Smooth muscle cell (in vitro differentiated cells): ENCODE measurements around the gene LAMB3. TPM values are rescaled to one million over a fixed set of nuclear protein-coding genes. Genes with fewer than 3 reads are reported as not detected.

Experiments
- DNase-seq: peaks from one replicate; lab custom pipeline; 2025; ENCODE audit not compliant: unreplicated experiment; lab: John Stamatoyannopoulos, UW
- H2AFZ ChIP-seq: fragments of 200-600 bp; sonication (generic); 2 replicates; pipeline ENCODE4 v1.6.0; 2016; ENCODE audit warnings: antibody characterized with exemption, low read depth, mild to moderate bottlenecking
- H3F3A ChIP-seq: fragments of 200-600 bp; sonication (generic); 2 replicates; pipeline ENCODE4 v1.6.0; 2017; ENCODE audit warnings: antibody characterized with exemption, low read depth
- H3K27ac ChIP-seq: fragments of 200-600 bp; sonication (generic); 2 replicates; pipeline ENCODE4 v1.5.1; 2016; ENCODE audit warnings: low read depth, mild to moderate bottlenecking
- H3K27me3 ChIP-seq: fragments of 200-600 bp; sonication (generic); 2 replicates; pipeline ENCODE4 v1.6.1; 2016; ENCODE audit warnings: low read depth, mild to moderate bottlenecking
- H3K36me3 ChIP-seq: fragments of 200-600 bp; sonication (generic); 2 replicates; pipeline ENCODE4 v1.5.1; 2016; ENCODE audit warnings: low read depth
- H3K4me1 ChIP-seq: fragments of 200-600 bp; sonication (generic); 2 replicates; pipeline ENCODE4 v1.5.1; 2016; ENCODE audit warnings: low read depth
- H3K4me2 ChIP-seq: fragments of 200-600 bp; sonication (generic); 2 replicates; pipeline ENCODE4 v1.6.0; 2016; ENCODE audit warnings: mild to moderate bottlenecking
- H3K4me3 ChIP-seq: fragments of 200-600 bp; sonication (generic); 2 replicates; pipeline ENCODE4 v1.5.1; 2016; ENCODE audit warnings: mild to moderate bottlenecking
- H3K79me2 ChIP-seq: fragments of 200-600 bp; sonication (generic); 2 replicates; pipeline ENCODE4 v1.6.0; 2016; ENCODE audit warnings: low read depth, mild to moderate bottlenecking
- H3K9ac ChIP-seq: fragments of 200-600 bp; sonication (generic); 2 replicates; pipeline ENCODE4 v1.6.0; 2016; ENCODE audit warnings: low read depth
- H3K9me3 ChIP-seq: fragments of 200-600 bp; sonication (generic); replicated peaks from 2 replicates; pipeline ENCODE4 v1.5.1; 2016; ENCODE audit warnings: low read depth
- H4K20me1 ChIP-seq: fragments of 200-600 bp; sonication (generic); 2 replicates; pipeline ENCODE4 v1.6.0; 2016; ENCODE audit warnings: low read depth
- CTCF ChIP-seq: fragments of 200-600 bp; sonication (generic); IDR thresholded peaks from 2 replicates; pipeline ENCODE4 v1.5.1; 2017; ENCODE audit warnings: borderline replicate concordance, mild to moderate bottlenecking, antibody characterized with exemption; ENCODE audit not compliant: insufficient read depth, poor library complexity, severe bottlenecking
- WGBS: methylation state at CpG from one replicate; pipeline ENCODE4 v1.1.7; 2016; ENCODE audit warnings: low lambda C conversion rate; 5-methylcytosine and 5-hydroxymethylcytosine counted together
- polyA plus RNA-seq: library from polyadenylated mRNA; unstranded; fragments of >200 nt; fragmentation: Nextera tagmentation; extraction: Ambion mirVana; gene quantifications from 2 replicates; pipeline ENCODE4 v1.2.1, GENCODE V29; 2016
- total RNA-seq: library from RNA; depleted of rRNA; stranded (reverse); fragments of >200 nt; gene quantifications from 2 replicates; pipeline ENCODE4 v1.2.3, GENCODE V29; 2014

LAMB3 gene
- total and polyA plus RNA-seq, 2 experiments from 2014 or later = 17.0 to 24.0 TPM

- no peaks in the 10 kb centered on the region for H3K9me3 ChIP-seq
- no peak for TF ChIP-seq CTCF
- H3K27ac ChIP-seq = no peak overlapping the region
- H2AFZ ChIP-seq = no peak overlapping the region
- WGBS = 91% methylated on average over 9 of the region's 9 CpGs
- no peak overlapping the region for H3K4me3 ChIP-seq
- H3K4me2 ChIP-seq = no peak overlapping the region
- H3K4me1 ChIP-seq = no peaks in the 10 kb centered on the region
- peaks cover 8% of the 10 kb centered on the region for H3K27me3 ChIP-seq
- H3K79me2 ChIP-seq = no peaks in the 10 kb centered on the region
- no peaks in the 10 kb centered on the region for H3K36me3 ChIP-seq
- no peak for DNase-seq
- H3K9ac ChIP-seq = no peak overlapping the region
- no peaks in the 10 kb centered on the region for H4K20me1 ChIP-seq
- H3F3A ChIP-seq = no peaks in the 10 kb centered on the region
Measured at GRCh38 chr1:209609041-209609790, 43.0 kb downstream of the LAMB3 start.

GRCh38 chr1:209607795-209608178 is 44.4 kb downstream of the LAMB3 start:
- H3K36me3 ChIP-seq = no peaks in the 10 kb centered on the region
- no peak for DNase-seq
- H3K9me3 ChIP-seq = no peaks in the 10 kb centered on the region
- no peaks in the 10 kb centered on the region for H3F3A ChIP-seq
- peak overlapping the region; percentile 55 for H3K27ac ChIP-seq
- H3K4me1 ChIP-seq = no peaks in the 10 kb centered on the region
- no peak overlapping the region for H2AFZ ChIP-seq
- H4K20me1 ChIP-seq = no peaks in the 10 kb centered on the region
- no peak overlapping the region for H3K9ac ChIP-seq
- H3K79me2 ChIP-seq = no peaks in the 10 kb centered on the region
- H3K4me3 ChIP-seq = no peak overlapping the region
- TF ChIP-seq CTCF = no peak
- H3K4me2 ChIP-seq = no peak overlapping the region
- no peaks in the 10 kb centered on the region for H3K27me3 ChIP-seq
- 80% methylated on average over 8 of the region's 8 CpGs for WGBS

GRCh38 chr1:209607102-209607794 is 45.0 kb downstream of the LAMB3 start:
- Histone ChIP-seq H3K79me2 (no peaks in the 10 kb centered on the region), H3K4me2 (no peak overlapping the region), H3K9me3 (no peaks in the 10 kb centered on the region), H4K20me1 (no peaks in the 10 kb centered on the region), H3K9ac (no peak overlapping the region), H3K4me3 (no peak overlapping the region), H2AFZ (no peak overlapping the region), H3K27me3 (no peaks in the 10 kb centered on the region), H3K4me1 (no peaks in the 10 kb centered on the region), H3K36me3 (no peaks in the 10 kb centered on the region), H3K27ac (peak overlapping the region; percentile 55), H3F3A (no peaks in the 10 kb centered on the region)
- no peak for TF ChIP-seq CTCF
- DNase-seq = no peak
- WGBS = 72% methylated on average over 1 of the region's 1 CpG

GRCh38 chr1:209603877-209604276 is 48.3 kb downstream of the LAMB3 start:
- peaks cover 21% of the 10 kb centered on the region for H3K27me3 ChIP-seq
- no peaks in the 10 kb centered on the region for H3K79me2 ChIP-seq
- H3K4me2 ChIP-seq = no peak overlapping the region
- WGBS = 92% methylated on average over 5 of the region's 5 CpGs
- H3K36me3 ChIP-seq = no peaks in the 10 kb centered on the region
- no peak overlapping the region for H2AFZ ChIP-seq
- H3F3A ChIP-seq = no peaks in the 10 kb centered on the region
- H3K4me1 ChIP-seq = no peaks in the 10 kb centered on the region
- no peak for TF ChIP-seq CTCF
- H3K9me3 ChIP-seq = no peaks in the 10 kb centered on the region
- H4K20me1 ChIP-seq = no peaks in the 10 kb centered on the region
- no peak overlapping the region for H3K4me3 ChIP-seq
- no peak overlapping the region for H3K27ac ChIP-seq
- DNase-seq = no peak
- H3K9ac ChIP-seq = no peak overlapping the region
